ENCODE data around the gene TCF23. TPM values are rescaled to one million over a fixed set of nuclear protein-coding genes. Genes with fewer than 3 reads are reported as not detected.

Gene TCF23
- total RNA-seq, 1 experiment from 2014 or later, result not detected

- Histone ChIP-seq H3K9ac (ENCODE audit: low read length) (no peak overlapping the region), H3K4me2 (ENCODE audit: low read length) (no peak overlapping the region), H3K79me2 (ENCODE audit: low read length) (no peaks in the 10 kb centered on the region), H3K4me1 (ENCODE audit: insufficient read depth, low read length) (no peaks in the 10 kb centered on the region), H4K20me1 (ENCODE audit: low read length) (no peaks in the 10 kb centered on the region), H3K9me3 (ENCODE audit: low read length) (no peaks in the 10 kb centered on the region), H3K4me3 (ENCODE audit: low read length) (no peak overlapping the region), H3K36me3 (ENCODE audit: low read depth, low read length) (no peaks in the 10 kb centered on the region), H3K27me3 (ENCODE audit: low read length) (peaks cover 51% of the 10 kb centered on the region), H3K27ac (ENCODE audit: low read length) (no peak overlapping the region), H3F3A (ENCODE audit: low read length, unreplicated experiment) (no peaks in the 10 kb centered on the region), H3K9me2 (replicated peaks; ENCODE audit: low read length) (no peaks in the 10 kb centered on the region), H2AFZ (ENCODE audit: low read length) (no peak overlapping the region)
- intact Hi-C loops (cut with micrococcal nuclease), result no loop called here
- ATAC-seq (no peak), DNase-seq (no peak)
- CTCF ChIA-PET, result no interaction called here
- no TSS peak for BruUV-seq (replicated peaks)
- no peak for TF ChIP-seq CTCF (conservative IDR thresholded peaks at IDR 0.05; ENCODE audit: low read depth, low read length)
- no peak for TF ChIP-seq EZH2 (IDR thresholded peaks at IDR 0.05; ENCODE audit: low read length, unreplicated experiment)
- no peak for TF ChIP-seq EZH2phosphoT487 (IDR thresholded peaks at IDR 0.05; ENCODE audit: borderline replicate concordance, low read length)
- POLR2A ChIA-PET (ENCODE audit: unreplicated experiment), result no interaction called here
These were observed 29.7 kb downstream of the TCF23 start for GRCh38 chr2:27178469-27178868.

GRCh38 chr2:27179344-27180000, 30.7 kb downstream of the TCF23 start:
- POLR2A ChIA-PET (ENCODE audit: unreplicated experiment), result interaction anchor here (0.7 kb wide), 1 partner anchor 114 kb away, joined by 5 read pairs; no protein-coding TSS in a partner anchor
- Histone ChIP-seq H3F3A (ENCODE audit: low read length, unreplicated experiment) (no peaks in the 10 kb centered on the region), H3K4me2 (ENCODE audit: low read length) (no peak overlapping the region), H3K9me2 (replicated peaks; ENCODE audit: low read length) (no peaks in the 10 kb centered on the region), H2AFZ (ENCODE audit: low read length) (no peak overlapping the region), H3K4me1 (ENCODE audit: insufficient read depth, low read length) (no peaks in the 10 kb centered on the region), H3K27ac (ENCODE audit: low read length) (no peak overlapping the region), H3K27me3 (ENCODE audit: low read length) (peaks cover 41% of the 10 kb centered on the region), H3K79me2 (ENCODE audit: low read length) (no peaks in the 10 kb centered on the region), H4K20me1 (ENCODE audit: low read length) (no peaks in the 10 kb centered on the region), H3K9me3 (ENCODE audit: low read length) (no peaks in the 10 kb centered on the region), H3K9ac (ENCODE audit: low read length) (no peak overlapping the region), H3K36me3 (ENCODE audit: low read depth, low read length) (no peaks in the 10 kb centered on the region), H3K4me3 (ENCODE audit: low read length) (no peak overlapping the region)
- TF ChIP-seq CTCF (conservative IDR thresholded peaks at IDR 0.05; ENCODE audit: low read depth, low read length) (no peak), EZH2phosphoT487 (IDR thresholded peaks at IDR 0.05; ENCODE audit: borderline replicate concordance, low read length) (no peak), EZH2 (IDR thresholded peaks at IDR 0.05; ENCODE audit: low read length, unreplicated experiment) (no peak)
- intact Hi-C loops (cut with micrococcal nuclease), result no loop called here
- ATAC-seq (no peak), DNase-seq (no peak)
- CTCF ChIA-PET, result no interaction called here
- no TSS peak for BruUV-seq (replicated peaks)

DNA sequence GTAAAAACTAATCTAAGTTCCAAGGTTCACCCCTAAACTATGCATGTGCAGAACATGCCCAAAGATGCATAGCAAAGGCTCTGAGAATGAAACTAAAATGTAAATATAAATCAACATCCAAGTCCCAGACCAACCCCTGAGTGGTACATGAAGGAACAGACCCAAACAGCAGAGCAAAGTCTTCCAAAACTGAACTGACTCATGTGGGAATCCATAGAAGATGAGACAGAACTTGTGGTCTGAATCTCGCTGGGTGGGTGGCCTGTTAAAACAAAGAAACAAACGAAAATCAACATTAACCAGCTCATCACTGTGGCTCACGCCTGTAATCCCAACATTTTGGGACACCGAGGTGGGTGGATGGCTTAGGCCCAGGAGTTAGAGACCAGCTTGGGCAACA, 33.5 kb downstream of the TCF23 start:
- no peak for TF ChIP-seq EZH2 (IDR thresholded peaks at IDR 0.05; ENCODE audit: low read length, unreplicated experiment)
- no peak for TF ChIP-seq EZH2phosphoT487 (IDR thresholded peaks at IDR 0.05; ENCODE audit: borderline replicate concordance, low read length)
- TF ChIP-seq CTCF (conservative IDR thresholded peaks at IDR 0.05; ENCODE audit: low read depth, low read length), result no peak
- Histone ChIP-seq H3K36me3 (ENCODE audit: low read depth, low read length) (no peaks in the 10 kb centered on the region), H3K4me1 (ENCODE audit: insufficient read depth, low read length) (no peaks in the 10 kb centered on the region), H4K20me1 (ENCODE audit: low read length) (no peaks in the 10 kb centered on the region), H3K27me3 (ENCODE audit: low read length) (peaks cover 26% of the 10 kb centered on the region), H3F3A (ENCODE audit: low read length, unreplicated experiment) (no peaks in the 10 kb centered on the region), H3K9me3 (ENCODE audit: low read length) (no peaks in the 10 kb centered on the region), H3K27ac (ENCODE audit: low read length) (no peak overlapping the region), H2AFZ (ENCODE audit: low read length) (no peak overlapping the region), H3K79me2 (ENCODE audit: low read length) (no peaks in the 10 kb centered on the region), H3K9ac (ENCODE audit: low read length) (no peak overlapping the region), H3K9me2 (replicated peaks; ENCODE audit: low read length) (no peaks in the 10 kb centered on the region), H3K4me3 (ENCODE audit: low read length) (no peak overlapping the region), H3K4me2 (ENCODE audit: low read length) (no peak overlapping the region)
- ATAC-seq (no peak), DNase-seq (no peak)
- POLR2A ChIA-PET (ENCODE audit: unreplicated experiment), result no interaction called here
- BruUV-seq (replicated peaks), result no TSS peak
- CTCF ChIA-PET, result no interaction called here
- intact Hi-C loops (cut with micrococcal nuclease), result no loop called here

Data from PC-3 (cell line).